Stimulated activated CD4-positive, alpha-beta T cell treated with anti-CD3 and anti-CD28 coated beads, TNF-alpha, amount 100 ng/mL, for 48 hours (primary cell): ENCODE data around the gene LZTS2.

Experiments used
- DNase-seq, 3 donors: peaks; one replicate each; pipeline ENCODE4 v3.0.0-alpha.2; 2020; ENCODE audit warnings: low read depth in 3 of 3

Gene LZTS2

DNA sequence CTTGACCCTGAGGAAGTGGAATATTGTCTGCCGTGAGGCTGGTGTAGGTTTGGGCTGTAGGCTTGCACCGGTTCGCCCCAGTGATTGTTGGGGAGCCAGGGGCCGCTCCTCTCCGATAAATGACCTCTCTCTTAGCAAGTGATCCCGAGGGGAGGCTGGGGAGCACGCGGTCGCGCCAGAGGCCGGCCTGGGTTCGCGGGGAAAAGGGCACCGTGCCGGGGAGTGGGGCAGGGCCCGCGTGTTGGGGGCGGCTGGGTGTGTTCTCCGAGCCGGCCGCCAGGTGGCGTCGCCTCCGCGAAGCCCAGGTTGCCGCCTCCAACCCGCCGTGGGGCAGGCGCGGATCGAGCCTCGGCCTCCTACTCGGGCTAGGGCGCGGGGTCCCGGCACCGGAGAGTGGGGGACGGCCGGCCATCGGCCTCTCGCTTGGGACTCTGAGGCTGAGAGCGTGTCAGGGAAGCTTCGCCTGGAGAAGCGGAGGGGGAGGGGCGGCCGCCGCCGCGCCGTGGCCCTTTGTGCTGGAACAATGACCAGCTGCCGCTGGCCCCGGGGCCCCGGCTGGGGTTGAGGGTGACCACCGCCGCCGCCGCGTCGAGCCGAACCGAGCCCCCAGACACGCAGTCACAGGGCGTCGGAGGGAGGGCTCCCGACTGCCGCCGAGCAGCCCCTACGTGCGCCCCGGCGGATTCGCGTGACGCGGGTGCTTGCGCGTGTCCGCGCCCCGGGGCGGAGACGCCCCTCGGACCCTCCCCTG, 442 bp upstream of the LZTS2 start:
- DNase-seq = peak; percentile 47 to 68 (median 50)

DNA sequence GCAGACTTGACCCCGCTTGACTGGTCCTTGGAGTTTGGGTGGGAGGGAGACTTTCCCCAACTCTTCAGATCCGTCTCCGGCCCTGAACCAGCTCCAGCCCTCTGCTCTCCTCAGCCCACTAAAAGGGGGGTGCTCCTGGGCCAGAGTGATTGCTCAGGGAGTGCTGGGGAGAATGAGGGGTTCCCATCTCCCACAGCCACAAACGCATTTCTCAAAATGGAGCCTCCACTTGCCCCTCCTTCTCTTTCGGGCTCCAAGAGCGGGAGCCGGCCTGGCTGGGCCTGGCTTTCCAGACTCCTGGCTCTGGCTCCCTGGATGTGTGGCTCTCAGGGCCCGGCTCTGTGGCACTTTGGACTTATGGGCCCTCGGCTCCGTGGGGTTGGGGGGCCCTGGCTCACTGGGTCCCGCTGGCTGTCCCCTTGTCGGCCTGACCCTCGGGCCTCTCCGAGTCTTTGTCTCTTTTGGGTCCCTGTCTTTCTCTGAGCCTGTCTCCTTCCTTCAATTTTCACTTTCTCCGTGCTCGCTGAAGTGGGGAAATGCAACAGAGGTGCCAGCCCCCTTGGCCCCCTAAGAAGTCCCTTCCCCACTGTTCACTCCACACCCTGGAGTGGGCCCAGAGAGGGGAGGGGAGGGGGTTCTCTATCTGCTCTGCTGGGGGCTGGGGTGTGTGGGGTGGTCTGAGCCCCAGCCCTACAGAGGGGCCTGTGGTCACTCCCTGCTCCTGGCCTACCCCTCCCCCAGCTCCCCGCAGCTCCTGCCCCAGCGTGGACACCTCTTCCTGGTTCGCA, 713 bp downstream of the LZTS2 start:
- DNase-seq = no peak

DNA sequence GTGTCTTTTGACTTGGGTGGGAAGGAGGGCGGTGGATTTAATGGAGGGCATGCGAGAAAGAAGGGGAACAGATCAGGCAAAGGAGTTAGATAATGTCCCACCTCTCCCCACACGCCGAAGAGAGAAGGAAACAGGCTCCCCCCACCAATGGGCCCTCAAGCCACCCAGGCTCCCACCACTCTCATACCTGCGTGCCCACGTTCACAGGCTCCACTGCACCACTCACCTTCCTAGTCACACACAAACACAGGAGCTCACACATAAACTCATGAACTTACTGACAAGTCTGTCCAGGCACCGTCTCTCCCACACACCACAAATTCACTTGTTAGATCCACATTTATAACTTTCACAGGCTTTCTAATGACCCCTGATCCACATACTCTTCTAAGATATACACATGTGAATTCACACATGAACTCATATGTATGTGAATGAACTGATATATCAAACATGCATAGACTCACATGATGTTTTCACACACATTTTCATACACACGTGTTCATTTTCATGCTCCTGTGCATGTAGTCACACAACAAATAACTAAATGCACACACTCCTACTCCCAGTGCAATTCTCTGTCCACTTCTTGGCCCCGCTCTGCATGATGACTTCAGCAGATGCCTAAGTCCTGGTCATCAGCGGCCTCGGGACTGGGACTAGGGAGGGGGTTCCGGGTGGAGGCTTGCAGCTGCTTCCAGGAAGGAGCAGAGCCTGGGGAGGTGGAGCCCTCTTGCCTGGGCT, 1.5 kb downstream of the LZTS2 start:
- no peak for DNase-seq

DNA sequence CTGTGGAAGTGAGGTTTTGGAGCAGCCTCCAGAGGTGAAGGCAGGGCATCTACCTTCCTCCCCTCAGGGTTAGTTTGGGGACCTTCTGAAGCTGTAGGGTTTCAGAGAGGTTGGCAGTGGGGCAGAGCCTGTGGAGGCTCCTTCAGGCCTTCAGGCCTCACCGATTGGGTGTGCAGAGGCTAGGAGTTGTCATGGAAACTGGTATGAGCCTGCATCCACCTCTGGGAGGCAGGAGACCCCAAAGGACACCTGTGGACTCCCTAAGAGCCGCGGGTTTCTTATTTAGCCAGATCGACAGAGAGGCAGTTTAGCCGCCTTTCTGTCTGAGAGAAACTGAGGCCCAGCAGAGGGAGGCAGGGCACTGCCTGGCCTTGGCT, 2.0 kb downstream of the LZTS2 start:
- no peak for DNase-seq

DNA sequence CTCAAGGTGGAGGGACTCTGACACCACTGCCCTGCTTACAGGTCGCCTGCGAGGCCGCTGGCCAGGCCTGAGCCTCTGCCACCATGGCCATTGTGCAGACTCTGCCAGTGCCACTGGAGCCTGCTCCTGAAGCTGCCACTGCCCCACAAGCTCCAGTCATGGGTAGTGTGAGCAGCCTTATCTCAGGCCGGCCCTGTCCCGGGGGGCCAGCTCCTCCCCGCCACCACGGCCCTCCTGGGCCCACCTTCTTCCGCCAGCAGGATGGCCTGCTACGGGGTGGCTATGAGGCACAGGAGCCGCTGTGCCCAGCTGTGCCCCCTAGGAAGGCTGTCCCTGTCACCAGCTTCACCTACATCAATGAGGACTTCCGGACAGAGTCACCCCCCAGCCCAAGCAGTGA, 2.8 kb downstream of the LZTS2 start:
- DNase-seq = no peak

DNA sequence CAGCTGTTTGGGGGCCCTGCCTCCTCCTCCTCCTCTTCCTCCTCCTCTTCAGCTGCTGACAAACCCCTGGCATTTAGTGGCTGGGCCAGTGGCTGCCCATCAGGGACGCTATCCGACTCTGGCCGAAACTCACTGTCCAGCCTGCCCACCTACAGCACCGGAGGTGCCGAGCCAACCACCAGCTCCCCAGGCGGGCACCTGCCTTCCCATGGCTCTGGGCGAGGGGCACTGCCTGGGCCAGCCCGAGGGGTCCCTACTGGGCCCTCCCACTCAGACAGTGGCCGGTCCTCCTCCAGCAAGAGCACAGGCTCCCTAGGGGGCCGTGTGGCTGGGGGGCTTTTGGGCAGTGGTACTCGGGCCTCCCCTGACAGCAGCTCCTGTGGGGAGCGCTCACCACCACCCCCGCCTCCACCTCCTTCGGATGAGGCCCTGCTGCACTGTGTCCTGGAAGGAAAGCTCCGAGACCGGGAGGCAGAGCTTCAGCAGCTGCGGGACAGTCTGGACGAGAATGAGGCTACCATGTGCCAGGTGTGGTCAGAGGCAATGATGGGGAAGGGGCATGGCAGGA, 4.1 kb downstream of the LZTS2 start:
- no peak for DNase-seq

DNA sequence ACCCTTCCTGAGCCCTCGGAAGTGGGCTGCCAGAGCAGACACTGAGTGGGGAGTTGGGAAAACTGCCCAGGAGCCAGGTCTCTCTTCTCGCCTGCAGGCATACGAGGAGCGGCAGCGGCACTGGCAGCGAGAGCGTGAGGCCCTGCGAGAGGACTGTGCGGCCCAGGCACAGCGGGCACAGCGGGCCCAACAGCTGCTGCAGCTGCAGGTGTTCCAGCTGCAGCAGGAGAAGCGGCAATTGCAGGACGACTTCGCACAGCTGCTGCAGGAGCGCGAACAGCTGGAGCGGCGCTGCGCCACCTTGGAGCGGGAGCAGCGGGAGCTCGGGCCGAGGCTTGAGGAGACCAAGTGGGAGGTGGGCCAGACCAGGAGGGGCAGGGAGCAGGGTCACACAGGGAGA, 5.8 kb downstream of the LZTS2 start:
- no peak for DNase-seq

DNA sequence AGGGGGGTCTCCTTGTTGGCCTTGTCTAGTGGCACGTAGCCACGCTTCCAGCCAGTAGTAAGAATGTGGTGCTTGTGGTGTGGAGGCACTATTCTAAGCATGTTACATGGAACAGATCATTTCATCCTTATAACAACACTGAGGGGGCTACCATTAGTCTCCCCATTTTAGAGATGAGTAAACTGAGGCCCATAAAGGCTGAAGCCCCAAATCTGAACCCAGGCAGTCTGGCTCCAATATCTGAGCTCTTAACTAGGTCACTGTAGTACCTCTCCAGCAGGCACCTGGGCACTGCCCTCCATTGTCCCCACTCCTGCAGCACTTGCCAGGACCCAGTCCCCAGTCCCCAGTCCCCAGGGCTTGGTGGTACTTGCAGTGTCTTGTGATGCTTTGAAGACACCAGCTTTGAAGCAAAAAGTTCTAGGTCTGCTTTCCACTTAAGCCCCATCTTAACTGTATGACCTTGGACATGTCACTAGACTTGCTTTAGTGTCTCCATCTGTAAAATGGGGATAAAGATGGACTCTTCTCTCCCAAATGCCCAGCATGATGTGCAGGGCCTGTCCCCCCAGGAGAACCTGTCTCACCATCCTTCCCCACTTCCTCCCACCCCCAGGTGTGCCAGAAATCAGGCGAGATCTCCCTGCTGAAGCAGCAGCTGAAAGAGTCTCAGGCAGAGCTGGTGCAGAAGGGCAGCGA, 6.4 kb downstream of the LZTS2 start:
- DNase-seq = no peak

DNA sequence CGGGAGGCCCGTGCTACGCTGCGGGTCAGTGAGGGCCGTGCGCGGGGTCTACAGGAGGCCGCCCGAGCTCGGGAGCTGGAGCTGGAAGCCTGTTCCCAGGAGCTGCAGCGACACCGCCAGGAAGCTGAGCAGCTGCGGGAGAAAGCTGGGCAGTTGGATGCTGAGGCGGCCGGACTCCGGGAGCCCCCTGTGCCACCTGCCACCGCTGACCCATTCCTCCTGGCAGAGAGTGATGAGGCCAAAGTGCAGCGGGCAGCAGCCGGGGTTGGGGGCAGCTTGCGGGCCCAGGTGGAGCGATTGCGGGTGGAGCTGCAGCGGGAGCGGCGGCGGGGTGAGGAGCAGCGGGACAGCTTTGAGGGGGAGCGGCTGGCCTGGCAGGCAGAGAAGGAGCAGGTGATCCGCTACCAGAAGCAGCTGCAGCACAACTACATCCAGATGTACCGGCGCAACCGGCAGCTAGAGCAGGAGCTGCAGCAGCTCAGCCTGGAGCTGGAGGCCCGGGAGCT, 7.0 kb downstream of the LZTS2 start:
- DNase-seq = no peak

DNA sequence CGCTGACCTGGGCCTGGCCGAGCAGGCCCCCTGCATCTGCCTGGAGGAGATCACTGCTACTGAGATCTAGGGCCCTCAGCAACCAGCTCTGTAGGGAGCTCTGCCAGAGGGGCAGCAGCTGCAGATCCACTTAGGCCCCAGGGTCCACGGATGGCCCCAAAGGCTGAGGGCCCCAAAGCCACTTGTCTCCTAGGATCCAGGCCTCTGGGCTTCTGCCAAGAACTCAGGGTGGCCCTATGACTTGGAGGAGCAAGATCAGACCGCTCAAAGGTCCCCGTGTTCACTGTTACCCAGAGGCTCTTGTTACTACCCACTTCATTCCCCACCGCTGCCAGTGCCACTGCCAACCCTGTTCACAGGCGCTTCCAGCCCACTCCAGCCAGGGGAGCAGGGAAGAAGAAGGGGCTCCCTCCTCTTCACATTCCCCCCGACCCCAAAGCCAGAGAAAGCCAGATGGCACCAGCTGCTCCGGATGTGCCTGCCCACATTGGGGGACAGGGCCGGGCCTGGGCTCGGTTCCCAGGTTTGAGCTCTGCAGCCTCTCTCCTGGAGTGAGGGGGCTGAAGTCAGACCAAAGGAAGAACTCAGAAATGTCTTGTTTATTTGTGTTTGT, 7.6 kb downstream of the LZTS2 start:
- no peak for DNase-seq

DNA sequence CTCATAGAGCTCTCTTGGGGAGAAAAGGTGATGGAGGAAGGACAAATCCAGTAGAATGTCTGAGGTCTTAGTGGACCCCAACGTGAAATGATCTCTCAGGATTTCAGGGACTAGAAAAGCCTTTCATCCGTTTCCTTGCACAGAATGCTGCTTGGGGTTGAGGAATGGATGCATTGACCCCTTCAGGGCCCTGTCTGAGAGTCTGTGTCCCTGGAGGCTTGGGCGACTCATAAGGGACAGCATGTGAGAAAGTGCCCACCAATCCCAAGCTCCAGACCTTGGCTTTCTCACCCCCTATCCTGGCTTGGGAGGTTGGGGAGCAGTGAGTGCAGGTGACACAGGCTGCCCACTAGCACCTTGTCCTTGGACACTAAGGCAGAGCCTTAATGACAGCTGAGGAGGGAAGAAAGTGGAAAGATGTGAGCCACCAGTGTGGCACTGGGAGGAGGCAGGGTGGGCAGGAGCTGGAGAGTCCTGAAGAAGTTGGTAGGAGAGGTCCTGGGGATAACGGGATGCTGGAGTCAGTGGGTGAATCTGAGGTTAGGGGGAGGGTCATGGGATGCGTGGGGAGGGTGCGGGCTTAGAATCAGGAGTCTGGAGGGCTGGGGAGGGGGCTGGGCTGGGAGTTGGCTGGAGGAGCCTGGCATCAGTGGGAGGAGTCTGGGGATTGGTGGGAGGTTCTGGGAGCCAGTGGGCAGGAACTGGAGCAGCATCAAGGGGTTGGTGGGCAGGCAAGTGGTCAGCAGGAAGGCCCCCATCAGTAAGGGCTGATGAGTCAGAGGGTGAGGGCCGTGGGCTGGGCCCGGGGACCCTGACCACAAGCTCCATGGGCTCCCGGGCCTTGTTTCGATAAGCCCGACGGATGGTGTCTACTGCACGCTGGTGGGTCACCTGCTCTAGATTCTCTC, 8.6 kb downstream of the LZTS2 start:
- DNase-seq = no peak

DNA sequence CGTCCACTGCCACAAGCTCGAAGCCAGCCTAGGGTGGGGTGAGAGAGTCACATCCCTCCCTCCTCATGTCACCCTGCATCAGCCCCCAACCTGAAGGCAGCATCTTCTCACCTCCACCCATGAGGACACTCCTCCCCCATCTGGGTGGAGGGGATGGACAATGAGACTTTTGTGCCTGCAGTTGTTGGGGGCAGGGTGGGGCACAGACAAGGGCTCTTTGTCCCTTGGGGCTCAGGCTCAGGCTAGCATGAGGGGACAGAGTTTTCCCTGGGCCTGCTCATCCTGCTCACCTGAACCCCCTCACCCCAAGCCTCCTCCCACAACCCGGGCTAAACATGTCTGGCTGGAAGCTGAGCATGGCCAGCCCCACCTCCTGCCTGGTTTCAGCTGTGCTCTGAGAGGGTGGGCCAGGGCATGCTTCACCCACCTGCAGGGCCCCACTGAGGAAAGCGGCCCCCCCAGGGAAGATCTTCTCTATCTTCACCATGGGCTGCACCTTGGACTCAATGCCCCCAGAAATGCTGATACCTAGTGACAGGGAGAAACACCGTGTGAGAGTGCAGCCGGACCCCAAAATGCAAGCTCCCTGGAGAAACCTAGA, 9.3 kb downstream of the LZTS2 start:
- DNase-seq = no peak

DNA sequence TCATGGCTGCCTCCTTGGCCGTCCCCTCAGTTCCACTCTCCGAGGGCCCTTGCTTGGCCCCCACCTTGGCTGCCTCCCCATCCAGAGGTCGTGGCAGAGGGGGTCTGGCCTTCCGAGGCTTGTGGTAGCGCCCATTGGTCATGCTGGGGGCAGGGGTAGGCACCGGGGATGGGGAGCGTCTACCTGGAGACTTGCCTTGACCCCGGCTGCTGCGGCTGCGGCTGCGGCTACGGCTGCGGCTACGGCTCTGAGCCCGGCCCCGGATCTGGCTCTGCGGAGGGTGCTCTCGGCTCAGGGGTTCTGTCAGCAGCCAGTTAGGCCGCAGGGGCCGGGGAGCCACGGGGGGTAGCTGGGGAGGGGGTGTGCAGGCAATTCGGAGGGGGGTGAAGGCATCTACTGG, 10.7 kb downstream of the LZTS2 start:
- no peak for DNase-seq

DNA sequence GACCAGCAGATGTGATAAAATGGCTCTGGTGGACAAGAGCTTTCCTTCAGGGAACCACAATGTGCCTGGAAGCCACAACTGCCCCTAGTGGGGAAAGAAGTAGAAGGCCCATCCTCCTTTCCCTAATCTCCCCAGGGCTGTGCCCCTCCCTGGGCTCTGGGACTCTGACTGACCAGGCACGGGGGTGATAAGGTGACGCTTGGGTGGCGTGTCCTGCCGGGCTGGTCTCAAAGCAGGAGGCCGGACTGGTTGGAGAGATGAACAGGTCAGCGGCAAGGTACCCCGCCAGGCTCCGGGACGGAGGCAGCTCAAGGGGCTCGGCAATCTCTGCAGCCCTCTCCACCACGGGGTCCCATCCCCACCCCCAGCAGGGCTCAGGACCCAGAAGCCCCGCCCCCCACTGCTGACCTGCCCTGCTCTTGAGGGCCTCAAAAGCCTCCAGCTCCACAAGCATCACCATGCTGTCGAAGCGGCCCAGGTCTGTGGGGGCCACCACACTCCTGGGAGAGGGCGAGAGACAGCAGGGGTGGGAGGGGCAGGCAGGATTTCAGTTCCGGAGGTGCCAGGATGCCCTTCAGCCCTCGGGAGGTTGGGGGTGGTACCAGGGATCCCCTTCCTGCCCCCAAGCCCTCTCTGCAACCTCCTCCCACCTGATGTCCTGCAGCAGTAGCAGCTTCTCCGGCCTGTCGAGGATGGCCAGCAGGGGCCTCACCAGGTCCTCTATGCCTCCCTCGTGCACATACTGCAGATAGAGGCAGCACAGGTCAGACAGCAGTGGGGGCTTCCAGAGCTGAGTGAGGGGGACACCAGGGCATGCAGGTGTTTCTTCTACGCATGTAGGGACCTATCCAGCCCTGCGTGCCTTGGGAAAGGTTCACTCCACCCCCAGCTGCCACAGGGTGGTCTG, 12.2 kb downstream of the LZTS2 start:
- DNase-seq = no peak

DNA sequence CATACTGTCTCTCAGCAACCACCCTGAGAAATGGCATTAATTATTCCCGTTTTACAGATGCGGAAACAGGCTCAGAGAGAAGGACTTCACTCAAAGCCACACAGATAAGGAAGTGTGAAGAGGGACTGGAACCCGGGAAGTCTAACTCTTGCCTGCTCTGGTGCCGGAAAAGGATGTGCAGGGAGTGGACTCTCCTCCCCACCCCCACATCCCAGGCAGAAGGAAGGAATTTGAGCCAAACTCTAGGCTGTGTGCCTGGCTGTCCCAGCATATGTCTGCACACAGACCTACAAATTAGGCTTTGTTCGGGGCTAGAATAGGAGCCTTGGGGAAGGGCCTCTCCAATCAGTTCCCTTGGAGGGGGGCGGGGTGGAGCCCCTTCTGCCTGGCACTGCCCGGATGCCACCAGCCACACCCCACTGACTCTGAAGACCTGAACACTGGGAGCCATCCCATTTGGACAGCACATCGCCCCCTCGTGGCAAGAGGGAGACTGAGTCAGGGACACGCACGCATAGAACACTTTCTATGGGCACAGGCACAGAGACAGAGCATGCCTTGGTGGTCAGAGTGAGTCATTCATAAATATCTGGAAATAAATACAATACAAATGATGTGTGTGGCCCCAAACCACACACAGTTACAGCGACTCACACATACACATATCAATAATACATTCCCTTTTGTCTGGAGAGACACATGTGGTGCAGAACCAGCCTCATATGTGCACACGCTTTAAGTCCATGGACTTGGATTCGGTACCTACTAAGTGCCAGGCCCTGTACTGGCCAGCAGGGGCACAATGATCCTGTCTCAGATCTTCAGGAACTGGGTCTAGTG, 13.1 kb downstream of the LZTS2 start:
- peak in 2 of 3 donors; percentile 62 to 75 for DNase-seq

DNA sequence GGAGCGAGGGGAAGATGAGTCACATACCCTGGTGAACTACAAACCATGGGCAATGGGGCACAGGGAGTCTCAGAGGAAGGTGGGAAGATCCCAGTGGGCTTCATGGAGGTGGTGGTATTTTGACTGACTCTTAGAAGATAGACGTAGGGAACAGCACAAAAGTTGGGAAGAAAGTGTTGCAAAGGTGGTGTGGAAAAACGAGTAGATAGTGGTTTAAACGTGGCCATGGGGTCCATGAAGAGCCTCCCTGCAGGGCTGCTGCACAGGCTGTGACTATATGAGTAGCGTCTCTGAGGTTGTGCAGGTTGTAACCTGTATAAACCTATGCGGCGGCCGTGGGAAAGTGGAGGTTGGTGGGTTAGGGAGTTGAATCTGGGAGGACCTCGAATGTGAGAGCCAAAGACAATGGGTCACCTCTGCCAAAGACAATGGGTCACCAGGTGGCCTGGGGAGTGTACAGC, 13.8 kb downstream of the LZTS2 start:
- DNase-seq = no peak

DNA sequence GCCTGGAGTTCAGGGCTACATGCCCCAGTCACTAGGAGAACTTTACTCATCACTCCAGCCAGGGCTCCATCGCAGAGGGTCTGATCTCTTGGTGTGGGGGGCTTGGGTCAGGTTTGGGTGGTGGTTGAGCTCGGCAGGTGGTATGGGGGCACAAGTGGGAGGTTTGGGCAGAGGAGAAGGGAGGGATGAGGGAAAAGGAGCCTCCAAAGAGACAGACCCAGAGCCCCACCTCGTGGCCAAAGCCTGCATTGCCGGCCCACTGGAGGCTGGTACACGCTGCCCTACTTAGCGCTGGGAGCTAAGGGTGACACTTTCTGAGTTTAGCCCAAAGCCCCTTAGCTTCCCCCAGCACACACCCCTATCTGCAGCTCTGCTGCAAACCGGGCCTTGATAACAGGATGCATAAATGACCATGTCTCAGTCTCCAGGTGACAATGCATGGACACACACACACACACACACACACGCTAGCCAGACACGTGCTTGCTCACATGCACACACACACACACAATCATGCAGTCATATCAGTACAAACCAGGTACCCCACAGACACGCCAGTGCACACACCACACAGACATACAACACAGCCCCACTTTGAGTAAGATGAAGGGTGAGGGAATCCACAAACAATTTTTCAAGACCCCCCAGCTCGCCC, 14.7 kb downstream of the LZTS2 start:
- DNase-seq = peak in 2 of 3 donors; percentile 53 to 74
